GM21786 (cell line): ENCODE data around the gene REM2.
A peak's percentile ranks its signal among the peaks of the same experiment; 100 is the strongest.

Source experiments
- ATAC-seq: cut with Tn5 transposase; IDR thresholded peaks from one replicate; pipeline ENCODE4 v1.9.1; 2021; ENCODE audit not compliant: unreplicated experiment

Gene REM2

DNA sequence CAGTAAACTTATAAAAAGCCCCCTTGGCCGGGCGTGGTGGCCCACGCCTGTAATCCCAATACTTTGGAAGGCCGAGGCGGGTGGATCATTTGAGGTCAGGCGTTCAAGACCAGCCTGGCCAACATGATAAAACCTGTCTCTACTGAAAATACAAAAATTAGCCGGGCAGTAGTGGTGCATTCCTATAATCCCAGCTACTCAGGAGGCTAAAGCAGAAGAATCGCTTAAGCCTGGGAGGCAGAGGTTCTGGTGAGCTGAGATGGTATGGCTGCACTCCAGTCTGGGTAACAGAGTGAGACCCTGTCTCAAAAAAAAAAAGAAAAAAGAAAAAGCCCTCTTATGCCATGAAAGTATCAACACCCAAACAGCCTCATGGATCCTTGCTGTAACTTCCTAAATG is 42.5 kb downstream of the REM2 start:
- no peak for ATAC-seq

DNA sequence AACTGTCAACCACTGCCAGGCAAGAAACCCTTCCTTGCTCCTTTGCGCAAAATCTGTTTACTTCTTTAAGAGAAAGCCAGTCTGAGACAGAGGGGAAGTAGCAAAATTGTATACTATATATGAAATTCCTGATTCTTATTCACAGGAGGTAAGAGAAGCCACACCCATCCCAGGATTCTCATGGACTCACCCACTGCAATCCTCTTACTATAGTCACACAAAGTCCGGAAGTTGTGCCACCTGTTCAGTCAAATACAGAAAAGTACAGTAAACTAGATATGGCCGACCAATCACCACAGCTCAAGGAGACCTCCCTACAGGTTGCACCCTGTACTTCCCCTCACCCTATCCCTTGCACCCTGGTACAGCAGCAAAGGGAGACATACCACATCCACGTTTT is 43.3 kb downstream of the REM2 start:
- ATAC-seq: no peak

GRCh38 chr14:22928237-22929103 is 45.4 kb downstream of the REM2 start:
- no peak for ATAC-seq

DNA sequence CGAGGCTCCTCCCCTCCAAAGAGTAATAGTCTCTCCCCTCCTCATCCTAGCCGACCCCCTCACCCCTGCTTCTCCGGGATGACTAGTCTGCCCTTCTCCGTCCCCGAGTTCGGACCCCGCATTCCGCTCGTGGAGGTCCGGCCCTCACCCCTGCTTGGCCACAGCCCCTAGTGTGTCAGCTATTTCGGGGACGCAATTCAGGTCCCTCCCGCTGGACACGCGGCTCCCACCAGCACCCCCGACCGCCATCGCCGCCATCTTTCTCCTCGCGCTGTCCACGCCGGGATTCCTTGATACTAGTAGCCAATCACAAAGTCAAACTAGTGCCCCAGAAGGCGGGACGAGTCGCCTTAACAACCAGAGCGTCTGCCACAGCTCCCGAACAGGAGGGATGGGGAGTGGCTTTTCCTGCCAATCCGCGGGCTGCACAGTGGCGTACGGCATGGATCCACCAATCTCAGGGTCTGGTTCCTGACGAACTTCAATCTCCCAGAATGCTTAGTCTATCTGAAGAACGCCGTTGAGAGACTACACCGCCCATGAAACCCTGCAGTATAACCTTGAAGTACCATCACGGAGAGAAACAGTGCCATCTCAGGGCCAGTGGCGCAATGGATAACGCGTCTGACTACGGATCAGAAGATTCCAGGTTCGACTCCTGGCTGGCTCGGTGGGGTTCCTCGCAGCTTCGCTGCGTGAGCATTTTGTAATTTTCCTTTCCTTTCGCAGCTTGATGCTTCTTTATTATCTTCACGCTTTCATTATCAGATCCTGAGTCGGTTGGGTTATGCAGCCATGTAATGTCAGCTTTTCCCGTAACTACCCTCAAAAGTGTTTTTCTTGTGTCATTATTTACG is 46.3 kb downstream of the REM2 start, which contains the start of gene PRMT5:
Gene PRMT5 (minus strand): TSS at position 273 of the 857 bp plus-strand sequence. CDS start 15 bp downstream, at position 258.
- ATAC-seq: peak; percentile 92

DNA sequence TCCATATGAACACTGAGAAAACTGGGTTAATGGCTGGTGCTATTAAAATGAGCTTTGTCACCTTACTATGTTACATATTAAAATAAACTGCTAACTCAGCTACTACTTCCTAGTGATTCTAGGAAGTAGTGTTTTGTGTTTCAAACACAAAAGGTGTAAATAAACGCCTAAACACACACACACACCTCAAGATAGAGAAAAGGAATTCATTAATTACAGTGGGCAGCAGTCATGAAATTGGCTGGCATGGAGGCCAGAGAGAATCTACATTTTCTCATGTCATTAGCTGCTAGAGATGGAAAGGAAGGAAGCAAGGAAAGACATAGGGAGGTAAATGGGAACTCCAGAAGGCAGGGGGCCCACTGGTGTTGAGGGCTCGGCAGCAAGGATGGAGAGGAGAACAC is 46.9 kb downstream of the REM2 start:
- no peak for ATAC-seq

- no peak for ATAC-seq
Observed at GRCh38 chr14:22932146-22932545, 49.1 kb downstream of the REM2 start.

DNA sequence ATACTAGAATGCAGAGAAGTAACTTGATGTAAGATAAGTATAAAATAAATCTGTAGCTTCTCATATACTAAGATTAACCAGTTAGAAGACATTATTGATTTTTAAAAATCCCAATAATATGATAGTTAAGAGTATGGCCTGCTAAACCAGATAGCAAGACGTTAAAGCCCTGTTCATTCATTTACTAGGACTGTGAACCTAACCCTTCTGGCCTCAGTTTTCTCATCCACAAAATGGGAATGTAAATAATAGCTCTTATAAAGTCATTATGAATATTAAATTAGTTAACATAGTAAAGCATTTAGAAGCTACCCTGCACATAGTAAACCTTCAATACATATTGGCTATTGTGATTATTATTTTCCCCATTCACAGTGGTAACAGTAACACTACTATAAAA is 52.1 kb downstream of the REM2 start:
- ATAC-seq: no peak
